WTC11 (cell line): ENCODE results near the gene TXNIP.
A peak's percentile ranks its signal among the peaks of the same experiment; 100 is the strongest.

ENCODE experiments used
- CREB1 ChIP-seq: sonication (generic); formaldehyde crosslinking; IDR thresholded peaks from 2 replicates; pipeline ENCODE4 v1.8.0; 2023; ENCODE audit warnings: mild to moderate bottlenecking, missing genetic modification reagents
- CREM ChIP-seq: sonication (generic); formaldehyde crosslinking; IDR thresholded peaks from 2 replicates; pipeline ENCODE4 v1.8.1; 2022; ENCODE audit warnings: mild to moderate bottlenecking, missing genetic modification reagents, moderate library complexity
- CTCF ChIP-seq: fragments of 200-600 bp; IDR thresholded peaks from 2 replicates; pipeline ENCODE4 v1.8.0; 2022; ENCODE audit warnings: antibody characterized with exemption
- GABPB1 ChIP-seq: sonication (generic); formaldehyde crosslinking; IDR thresholded peaks from 2 replicates; pipeline ENCODE4 v1.8.1; 2023; ENCODE audit warnings: mild to moderate bottlenecking, missing genetic modification reagents
- MXD4 ChIP-seq: fragments of 250-450 bp; sonication (Bioruptor Pico); IDR thresholded peaks from 2 replicates; pipeline ENCODE4 v1.8.0; 2021; ENCODE audit warnings: mild to moderate bottlenecking, moderate library complexity, borderline replicate concordance
- TF ChIP-seq, protein P1 (sequence below): sonication (generic); formaldehyde crosslinking; IDR thresholded peaks from 2 replicates; pipeline ENCODE4 v1.8.1; 2022; ENCODE audit warnings: low read depth, missing genetic modification reagents, borderline replicate concordance
- TF ChIP-seq, protein P2 (sequence below): sonication (generic); formaldehyde crosslinking; IDR thresholded peaks from 2 replicates; pipeline ENCODE4 v1.8.1; 2022; ENCODE audit warnings: low read depth, mild to moderate bottlenecking, moderate library complexity, missing genetic modification reagents, borderline replicate concordance

GRCh38 chr1:146020058-146021049, 24.0 kb upstream of the TXNIP start:
- TF ChIP-seq, protein P1, sequence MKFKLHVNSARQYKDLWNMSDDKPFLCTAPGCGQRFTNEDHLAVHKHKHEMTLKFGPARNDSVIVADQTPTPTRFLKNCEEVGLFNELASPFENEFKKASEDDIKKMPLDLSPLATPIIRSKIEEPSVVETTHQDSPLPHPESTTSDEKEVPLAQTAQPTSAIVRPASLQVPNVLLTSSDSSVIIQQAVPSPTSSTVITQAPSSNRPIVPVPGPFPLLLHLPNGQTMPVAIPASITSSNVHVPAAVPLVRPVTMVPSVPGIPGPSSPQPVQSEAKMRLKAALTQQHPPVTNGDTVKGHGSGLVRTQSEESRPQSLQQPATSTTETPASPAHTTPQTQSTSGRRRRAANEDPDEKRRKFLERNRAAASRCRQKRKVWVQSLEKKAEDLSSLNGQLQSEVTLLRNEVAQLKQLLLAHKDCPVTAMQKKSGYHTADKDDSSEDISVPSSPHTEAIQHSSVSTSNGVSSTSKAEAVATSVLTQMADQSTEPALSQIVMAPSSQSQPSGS (CRISPR knock-in tag), result no peak
- TF ChIP-seq CREM (CRISPR knock-in tag) (no peak), GABPB1 (peak; percentile 49; the same call in 1 of the 2 replicates), CTCF (no peak), CREB1 (CRISPR knock-in tag) (no peak), MXD4 (no peak)
- TF ChIP-seq, protein P2, sequence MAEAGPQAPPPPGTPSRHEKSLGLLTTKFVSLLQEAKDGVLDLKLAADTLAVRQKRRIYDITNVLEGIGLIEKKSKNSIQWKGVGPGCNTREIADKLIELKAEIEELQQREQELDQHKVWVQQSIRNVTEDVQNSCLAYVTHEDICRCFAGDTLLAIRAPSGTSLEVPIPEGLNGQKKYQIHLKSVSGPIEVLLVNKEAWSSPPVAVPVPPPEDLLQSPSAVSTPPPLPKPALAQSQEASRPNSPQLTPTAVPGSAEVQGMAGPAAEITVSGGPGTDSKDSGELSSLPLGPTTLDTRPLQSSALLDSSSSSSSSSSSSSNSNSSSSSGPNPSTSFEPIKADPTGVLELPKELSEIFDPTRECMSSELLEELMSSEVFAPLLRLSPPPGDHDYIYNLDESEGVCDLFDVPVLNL (CRISPR knock-in tag), result no peak
